HG03196 (cell line): ENCODE results near the gene ACBD4.

Experiments
- ATAC-seq: cut with Tn5 transposase; IDR thresholded peaks from one replicate; pipeline ENCODE4 v1.9.1; 2021; ENCODE audit not compliant: unreplicated experiment

ACBD4 gene

DNA sequence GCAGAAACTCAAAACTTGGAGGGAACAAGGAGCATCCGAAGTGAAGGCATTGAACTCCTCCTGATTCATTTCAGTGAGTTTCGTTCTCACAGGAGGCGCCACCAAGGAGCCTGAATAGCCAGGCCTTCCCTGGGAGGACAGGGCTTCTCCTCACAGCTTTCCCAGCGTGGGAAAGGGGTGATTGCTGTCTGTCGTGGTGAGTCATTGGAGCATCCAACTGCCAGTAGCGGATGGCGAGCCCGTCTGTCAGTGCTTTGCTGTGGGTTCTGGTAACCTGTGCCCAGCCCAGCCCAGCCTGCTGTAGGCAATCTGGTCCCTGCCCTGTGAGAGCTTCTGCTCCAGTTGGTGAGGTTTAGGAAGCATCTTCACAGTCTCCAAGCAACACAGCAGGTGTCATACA lies 31.5 kb upstream of the ACBD4 start:
- no peak for ATAC-seq

- ATAC-seq, result no peak
These were observed 31.0 kb upstream of the ACBD4 start for GRCh38 chr17:45104497-45104896.

- no peak for ATAC-seq
These were observed 30.4 kb upstream of the ACBD4 start for GRCh38 chr17:45104907-45105624.

DNA sequence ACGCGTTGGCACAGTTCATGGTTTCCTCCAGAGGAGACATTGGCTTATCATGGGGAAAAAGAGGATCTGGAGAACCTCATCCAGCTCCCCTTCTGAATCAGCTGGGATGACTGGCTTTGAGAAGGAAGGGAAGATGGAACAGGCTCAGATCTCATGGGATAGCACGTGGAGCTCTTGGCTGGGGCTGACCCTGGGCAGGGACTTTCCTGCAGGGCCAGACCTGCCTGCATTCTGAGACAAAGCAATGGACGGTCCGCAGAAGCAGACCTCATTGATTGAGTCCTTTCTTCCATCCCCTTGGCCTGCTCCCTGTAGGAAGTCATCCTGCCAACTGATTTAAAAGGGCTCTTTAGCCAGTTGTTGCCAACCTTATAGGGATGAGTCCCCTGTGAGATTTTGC lies 29.4 kb upstream of the ACBD4 start:
- no peak for ATAC-seq

- no peak for ATAC-seq
These were observed 28.9 kb upstream of the ACBD4 start for GRCh38 chr17:45106582-45106981.

GRCh38 chr17:45107293-45108010 lies 28.0 kb upstream of the ACBD4 start:
- no peak for ATAC-seq

DNA sequence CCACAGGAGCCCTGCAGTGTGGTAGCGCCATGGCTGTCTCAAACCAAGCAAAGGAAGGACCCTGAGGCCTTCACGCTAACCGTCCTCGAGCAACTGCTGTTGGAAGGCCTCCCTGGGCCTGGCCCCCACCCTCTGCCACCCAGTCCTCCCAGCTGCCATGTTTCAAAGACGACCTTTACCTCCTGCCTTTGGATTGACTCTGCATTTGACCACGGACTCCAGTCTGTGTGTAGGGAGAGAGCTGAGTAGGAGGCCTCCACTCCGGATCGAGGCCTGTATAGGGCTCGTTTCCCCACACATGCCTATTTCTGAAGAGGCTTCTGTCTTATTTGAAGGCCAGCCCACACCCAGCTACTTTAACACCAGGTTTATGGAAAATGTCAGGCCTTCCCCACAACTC lies 27.4 kb upstream of the ACBD4 start:
- no peak for ATAC-seq

DNA sequence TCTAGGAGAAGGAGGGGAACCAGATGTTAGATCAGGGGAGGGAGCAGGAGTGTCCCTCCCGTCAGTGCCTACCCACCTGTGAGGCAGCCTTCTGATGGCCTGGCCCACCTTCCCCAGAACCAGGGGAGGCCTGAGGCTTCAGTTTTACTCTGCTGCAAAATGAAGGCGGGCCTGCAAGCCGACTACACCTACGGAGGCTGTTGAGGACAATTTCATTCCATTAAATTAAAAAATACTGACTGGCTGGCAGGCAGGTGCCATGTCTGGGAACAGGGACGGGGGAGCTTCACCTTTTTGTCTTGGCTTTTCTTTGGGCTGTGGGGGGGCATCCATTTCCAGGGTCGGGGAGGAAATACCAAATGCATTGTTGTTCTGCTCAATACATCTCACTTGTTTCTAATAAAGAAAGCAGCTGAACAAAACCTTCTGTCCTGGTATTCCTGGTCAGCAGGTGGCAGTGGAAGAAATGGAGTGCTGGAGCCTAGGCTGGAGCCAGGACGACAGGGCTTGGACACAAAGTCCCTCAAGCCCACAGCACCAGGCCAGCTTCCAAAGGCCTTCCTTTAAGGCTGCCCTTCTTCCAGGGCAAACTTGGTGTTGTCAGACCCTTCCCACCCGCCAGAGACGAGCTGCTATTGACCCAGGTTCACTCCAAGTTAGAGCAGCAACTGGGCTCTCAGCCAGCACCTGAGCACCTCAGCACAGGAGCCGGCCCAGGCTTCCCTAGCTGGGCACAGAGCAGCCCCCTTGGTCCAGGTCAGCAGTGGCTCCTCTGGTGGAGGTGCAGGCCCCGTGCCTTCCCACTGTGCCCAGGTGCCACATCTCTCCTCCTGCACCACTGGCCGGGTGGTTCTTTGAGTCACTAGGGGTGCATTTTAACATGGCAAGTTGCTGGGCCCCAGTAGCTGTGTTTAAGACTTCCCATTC lies 26.6 kb upstream of the ACBD4 start:
- no peak for ATAC-seq

DNA sequence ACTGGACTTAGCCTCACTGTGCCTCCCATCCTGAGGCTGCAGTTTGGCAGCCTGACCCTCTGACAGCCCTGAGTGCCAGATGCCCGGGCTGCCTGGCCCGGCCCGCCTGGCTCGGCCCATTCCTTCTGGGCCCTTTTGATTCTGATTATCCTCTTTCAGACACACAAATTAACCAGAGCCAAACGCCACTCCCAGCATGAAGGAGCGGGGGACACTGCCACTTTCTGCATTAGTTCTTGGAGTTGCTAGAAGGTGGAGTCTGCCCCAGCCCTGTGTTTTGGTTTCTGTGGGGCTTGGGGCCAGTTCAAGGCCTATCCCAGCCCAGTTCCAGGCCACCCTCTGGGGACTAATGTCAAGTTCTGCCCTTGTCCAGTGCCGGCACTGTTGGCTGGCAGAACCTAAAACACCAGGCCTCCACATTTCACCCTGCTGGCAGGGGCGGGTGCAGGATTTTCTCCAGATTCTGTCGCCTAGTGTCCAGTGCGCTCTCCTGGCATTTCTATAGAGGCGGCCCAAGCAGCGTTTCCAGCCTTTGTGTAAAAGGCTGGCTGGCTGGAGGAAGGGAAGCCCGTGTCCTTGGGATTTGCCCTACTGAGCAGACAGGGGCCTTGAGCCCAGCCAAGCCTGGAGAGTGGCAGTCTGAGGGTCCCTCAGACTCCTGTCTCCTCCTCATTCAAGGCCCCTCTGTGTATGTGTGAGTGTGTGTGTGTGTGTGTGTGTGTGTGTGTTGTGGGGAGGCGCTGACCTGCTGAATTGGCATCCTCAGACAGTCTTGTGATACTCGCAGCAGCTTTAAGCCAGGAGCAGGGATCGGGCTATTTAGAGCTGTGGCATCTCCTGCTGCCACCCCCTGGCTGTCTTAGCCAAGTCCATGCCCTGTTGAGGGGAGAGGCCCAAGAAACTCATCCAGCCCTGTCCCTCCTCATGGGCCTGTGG lies 24.5 kb upstream of the ACBD4 start:
- ATAC-seq, result no peak

GRCh38 chr17:45111850-45112249 lies 23.6 kb upstream of the ACBD4 start:
- ATAC-seq, result no peak

GRCh38 chr17:45112559-45113423 lies 22.7 kb upstream of the ACBD4 start:
- no peak for ATAC-seq

GRCh38 chr17:45113424-45113754 lies 22.1 kb upstream of the ACBD4 start:
- ATAC-seq, result no peak

- ATAC-seq, result no peak
These were observed 21.2 kb upstream of the ACBD4 start for GRCh38 chr17:45114117-45114932.

- ATAC-seq, result no peak
These were observed 20.4 kb upstream of the ACBD4 start for GRCh38 chr17:45115015-45115625.

DNA sequence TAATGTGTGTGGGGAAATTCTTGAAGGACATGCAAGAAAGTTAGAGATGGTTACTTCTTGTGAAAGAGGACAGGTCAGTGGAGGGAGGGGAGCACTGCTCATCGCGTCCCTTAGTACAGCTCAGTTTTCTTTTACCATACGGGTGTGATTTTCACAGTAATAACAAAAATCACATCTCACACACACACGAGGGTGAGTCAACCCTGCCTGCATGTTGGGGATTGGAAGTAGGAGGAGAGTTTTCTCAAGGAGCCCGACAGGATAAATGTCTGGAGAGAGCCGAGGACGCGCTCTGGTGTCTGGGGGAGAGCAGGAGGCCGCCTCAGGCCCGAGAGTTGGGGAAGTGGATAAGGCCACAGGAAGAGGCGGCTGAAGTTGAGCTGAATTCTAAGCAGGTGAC lies 19.6 kb upstream of the ACBD4 start:
- ATAC-seq, result no peak

DNA sequence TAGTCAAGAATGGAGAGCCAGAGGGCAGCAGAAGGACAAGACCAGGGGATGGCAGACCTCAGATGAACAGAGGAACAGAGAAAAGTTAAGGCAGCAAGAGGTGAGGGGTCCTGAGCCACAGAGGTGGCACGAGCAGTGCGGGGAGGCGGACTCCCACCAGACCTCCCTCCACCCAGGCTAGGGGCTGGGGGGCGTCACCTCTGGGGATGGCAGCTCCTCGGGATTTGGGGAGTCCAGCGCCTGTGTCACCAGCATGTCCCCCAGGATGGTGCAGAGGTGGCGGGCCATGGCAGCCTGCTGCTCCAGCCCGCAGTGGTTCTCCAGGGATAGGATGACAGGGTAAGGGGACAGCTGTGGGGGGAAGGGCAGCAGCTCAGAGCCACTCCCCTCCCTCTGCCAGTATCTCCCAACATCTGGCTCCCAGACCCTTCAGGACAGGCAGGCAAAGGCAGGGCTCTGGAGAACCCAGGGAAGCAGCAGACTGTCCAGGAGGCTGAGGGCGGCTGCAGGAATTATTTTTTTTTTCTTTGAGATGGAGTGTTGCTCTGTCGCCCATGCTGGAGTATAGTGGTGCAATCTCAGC lies 19.0 kb upstream of the ACBD4 start:
- ATAC-seq, result no peak

DNA sequence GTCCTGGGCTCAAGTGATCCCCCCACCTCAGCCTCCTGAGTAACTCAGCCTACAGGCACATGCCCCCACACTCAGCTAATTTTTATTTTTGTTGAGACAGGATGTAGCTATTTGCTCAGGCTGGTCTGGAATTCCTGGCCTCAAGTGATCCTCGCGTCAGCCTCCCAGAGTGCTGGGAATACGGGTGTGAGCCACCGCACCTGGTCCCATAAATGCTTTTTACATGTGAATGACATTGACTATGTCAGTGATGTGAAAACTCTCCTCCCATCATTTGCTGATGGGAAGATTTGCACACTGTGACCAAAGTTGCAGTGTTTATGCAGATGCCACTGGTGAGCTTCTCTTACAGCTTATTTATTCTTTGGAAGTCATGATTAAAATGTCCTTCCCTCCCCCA lies 18.2 kb upstream of the ACBD4 start:
- ATAC-seq, result no peak
